Activated gamma-delta T cell treated with anti-CD3 and anti-CD28 coated beads, Interleukin-2, amount 50 U/mL, for 16 hours (primary cell): ENCODE results near the gene BRCA2.
"Not testable (repeated sequence)": the region's sequence is repeated elsewhere in the genome, so short reads cannot be mapped to it uniquely, and the experiment has no call there.

Experiments used
- DNase-seq: peaks from one replicate; pipeline ENCODE4 v3.0.0-alpha.2; 2020; ENCODE audit warnings: low read depth

Gene BRCA2

GRCh38 chr13:32310134-32310706, 5.1 kb upstream of the BRCA2 start:
- no peak for DNase-seq

GRCh38 chr13:32311188-32311897, 4.0 kb upstream of the BRCA2 start:
- DNase-seq, result no peak

DNA sequence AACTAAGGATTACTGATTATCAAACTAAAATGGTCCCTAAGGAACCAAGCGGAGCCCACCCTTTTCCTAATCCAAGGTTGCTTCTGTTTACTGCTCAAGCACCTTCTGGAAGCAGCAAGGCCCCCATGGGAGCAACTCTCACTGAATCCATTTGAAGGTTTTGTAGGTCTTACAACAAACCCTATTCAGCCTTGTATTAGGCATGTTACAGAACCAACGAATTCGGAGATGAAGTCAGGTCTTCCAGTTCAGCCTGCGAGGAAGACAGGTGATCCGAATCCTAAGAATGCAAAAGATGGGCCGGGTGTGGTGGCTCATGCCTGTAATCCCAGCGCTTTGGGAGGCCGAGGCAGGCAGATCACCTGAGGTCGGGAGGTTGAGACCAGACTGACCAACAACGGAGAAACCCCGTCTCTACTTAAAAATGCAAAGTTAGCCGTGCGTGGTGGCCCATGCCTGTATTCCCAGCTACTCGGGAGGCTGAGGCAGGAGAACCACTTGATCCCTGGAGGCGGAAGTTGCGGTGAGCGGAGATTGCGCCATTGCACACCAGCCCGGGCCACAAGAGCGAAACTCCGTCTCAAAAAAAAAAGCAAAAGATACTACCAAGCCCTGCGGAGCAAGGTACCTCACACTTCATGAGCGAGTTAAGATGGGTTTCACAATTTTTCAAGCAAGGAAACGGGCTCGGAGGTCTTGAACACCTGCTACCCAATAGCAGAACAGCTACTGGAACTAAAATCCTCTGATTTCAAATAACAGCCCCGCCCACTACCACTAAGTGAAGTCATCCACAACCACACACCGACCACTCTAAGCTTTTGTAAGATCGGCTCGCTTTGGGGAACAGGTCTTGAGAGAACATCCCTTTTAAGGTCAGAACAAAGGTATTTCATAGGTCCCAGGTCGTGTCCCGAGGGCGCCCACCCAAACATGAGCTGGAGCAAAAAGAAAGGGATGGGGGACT, 754 bp upstream of the BRCA2 start:
- DNase-seq, result peak; percentile 54

DNA sequence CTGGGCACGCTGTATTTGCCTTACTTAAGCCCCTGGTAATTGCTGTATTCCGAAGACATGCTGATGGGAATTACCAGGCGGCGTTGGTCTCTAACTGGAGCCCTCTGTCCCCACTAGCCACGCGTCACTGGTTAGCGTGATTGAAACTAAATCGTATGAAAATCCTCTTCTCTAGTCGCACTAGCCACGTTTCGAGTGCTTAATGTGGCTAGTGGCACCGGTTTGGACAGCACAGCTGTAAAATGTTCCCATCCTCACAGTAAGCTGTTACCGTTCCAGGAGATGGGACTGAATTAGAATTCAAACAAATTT, 676 bp downstream of the BRCA2 start:
- no peak for DNase-seq

DNA sequence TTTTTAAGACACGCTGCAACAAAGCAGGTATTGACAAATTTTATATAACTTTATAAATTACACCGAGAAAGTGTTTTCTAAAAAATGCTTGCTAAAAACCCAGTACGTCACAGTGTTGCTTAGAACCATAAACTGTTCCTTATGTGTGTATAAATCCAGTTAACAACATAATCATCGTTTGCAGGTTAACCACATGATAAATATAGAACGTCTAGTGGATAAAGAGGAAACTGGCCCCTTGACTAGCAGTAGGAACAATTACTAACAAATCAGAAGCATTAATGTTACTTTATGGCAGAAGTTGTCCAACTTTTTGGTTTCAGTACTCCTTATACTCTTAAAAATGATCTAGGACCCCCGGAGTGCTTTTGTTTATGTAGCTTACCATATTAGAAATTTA, 1.2 kb downstream of the BRCA2 start:
- no peak for DNase-seq

- no peak for DNase-seq
These were observed 2.6 kb downstream of the BRCA2 start for GRCh38 chr13:32317716-32318465.

DNA sequence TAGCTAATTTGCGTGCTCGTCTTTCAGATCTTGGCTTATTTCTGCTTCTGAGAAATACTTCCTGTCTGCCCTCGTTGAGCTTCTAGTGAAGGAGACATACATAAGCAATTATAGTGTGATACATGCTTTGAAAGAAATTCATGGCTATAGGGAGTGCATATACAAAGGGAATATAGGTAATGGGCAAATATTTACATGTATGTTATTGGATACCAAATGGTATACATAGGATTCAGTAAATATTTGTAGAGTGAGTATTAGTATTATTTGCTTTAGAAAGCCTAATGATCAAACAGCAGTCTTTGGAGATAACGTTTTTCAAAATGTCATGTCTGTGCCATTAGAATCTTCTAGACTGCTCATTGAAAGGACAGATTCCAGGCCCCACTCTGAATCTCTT, 5.2 kb downstream of the BRCA2 start:
- DNase-seq, result no peak

- no peak for DNase-seq
These were observed 8.6 kb downstream of the BRCA2 start for GRCh38 chr13:32323912-32324311.

DNA sequence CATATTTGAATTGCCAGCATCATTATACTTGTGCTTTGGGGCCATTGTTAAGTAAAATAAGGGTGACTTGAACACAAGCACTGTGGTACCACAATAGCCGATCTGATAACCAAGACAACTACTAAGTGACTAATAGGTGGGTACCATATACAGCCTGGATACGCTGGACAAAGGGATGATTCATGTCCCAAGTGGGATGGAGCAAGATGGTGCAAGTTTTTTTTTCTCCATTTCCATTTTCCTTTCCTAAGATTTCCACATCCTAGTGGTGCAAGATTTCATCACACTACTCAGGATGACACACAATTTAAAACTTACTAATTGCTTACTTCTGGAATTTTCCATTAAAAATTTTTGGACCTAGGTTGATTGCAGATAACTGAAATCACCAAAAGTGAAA, 15.1 kb downstream of the BRCA2 start:
- DNase-seq, result no peak

- no peak for DNase-seq
These were observed 19.4 kb downstream of the BRCA2 start for GRCh38 chr13:32334671-32335070.

DNA sequence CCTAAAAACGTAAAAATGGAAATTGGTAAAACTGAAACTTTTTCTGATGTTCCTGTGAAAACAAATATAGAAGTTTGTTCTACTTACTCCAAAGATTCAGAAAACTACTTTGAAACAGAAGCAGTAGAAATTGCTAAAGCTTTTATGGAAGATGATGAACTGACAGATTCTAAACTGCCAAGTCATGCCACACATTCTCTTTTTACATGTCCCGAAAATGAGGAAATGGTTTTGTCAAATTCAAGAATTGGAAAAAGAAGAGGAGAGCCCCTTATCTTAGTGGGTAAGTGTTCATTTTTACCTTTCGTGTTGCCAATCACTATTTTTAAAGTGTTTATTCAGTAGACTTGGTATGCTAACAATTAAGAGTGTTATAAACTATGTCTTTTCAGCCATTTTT, 25.6 kb downstream of the BRCA2 start:
- DNase-seq, result no peak

- DNase-seq, result no peak
These were observed 32.3 kb downstream of the BRCA2 start for GRCh38 chr13:32347651-32348050.

- DNase-seq, result not testable (repeated sequence)
These were observed 35.6 kb downstream of the BRCA2 start for GRCh38 chr13:32350839-32351441.

DNA sequence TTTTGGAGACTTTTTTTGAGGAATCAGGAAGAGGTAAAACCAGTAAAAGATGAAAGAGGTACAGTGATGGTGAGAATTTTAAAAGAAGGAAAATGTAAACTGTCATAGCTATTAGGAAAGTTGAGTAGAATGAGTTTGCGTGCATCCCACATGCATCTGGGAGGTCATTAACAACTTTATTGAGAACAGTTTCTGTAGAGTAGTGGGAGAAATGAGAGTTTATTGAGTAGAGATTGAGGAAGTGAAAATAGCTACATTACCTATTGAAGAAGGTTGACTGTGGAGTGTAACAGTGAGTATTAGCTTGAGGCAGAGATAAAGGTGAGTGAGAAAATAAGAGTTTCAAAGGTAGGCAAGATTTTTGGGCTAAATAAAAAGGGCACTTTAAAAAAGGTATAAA, 38.7 kb downstream of the BRCA2 start:
- DNase-seq, result no peak

DNA sequence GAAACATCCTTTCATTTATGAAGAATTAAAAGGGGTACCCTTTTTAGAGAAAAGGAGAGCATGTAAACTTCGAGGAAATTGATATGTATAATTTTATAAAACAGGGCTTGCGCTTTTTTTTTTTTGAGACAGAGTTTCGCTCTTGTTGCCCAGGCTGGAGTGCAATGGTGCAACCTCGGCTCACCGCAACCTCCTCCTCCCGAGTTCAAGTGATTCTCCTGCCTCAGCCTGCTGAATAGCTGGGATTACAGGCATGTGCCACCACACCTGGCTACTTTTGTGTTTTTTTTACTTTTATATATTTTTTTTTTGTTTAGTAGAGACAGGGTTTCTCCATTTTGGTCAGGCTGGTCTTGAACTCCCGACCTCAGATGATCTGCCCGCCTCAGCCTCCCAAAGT, 40.6 kb downstream of the BRCA2 start:
- not testable (repeated sequence) for DNase-seq

GRCh38 chr13:32362574-32362973, 47.3 kb downstream of the BRCA2 start:
- no peak for DNase-seq

DNA sequence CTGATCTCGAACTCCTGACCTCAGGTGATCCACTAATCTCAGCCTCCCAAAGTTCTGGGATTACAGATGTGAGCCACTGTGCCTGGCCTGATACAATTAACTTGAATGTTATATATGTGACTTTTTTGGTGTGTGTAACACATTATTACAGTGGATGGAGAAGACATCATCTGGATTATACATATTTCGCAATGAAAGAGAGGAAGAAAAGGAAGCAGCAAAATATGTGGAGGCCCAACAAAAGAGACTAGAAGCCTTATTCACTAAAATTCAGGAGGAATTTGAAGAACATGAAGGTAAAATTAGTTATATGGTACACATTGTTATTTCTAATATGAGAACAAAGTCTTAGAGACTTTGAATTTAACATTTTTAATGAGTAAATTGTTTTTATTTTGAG, 55.5 kb downstream of the BRCA2 start:
- DNase-seq, result no peak

DNA sequence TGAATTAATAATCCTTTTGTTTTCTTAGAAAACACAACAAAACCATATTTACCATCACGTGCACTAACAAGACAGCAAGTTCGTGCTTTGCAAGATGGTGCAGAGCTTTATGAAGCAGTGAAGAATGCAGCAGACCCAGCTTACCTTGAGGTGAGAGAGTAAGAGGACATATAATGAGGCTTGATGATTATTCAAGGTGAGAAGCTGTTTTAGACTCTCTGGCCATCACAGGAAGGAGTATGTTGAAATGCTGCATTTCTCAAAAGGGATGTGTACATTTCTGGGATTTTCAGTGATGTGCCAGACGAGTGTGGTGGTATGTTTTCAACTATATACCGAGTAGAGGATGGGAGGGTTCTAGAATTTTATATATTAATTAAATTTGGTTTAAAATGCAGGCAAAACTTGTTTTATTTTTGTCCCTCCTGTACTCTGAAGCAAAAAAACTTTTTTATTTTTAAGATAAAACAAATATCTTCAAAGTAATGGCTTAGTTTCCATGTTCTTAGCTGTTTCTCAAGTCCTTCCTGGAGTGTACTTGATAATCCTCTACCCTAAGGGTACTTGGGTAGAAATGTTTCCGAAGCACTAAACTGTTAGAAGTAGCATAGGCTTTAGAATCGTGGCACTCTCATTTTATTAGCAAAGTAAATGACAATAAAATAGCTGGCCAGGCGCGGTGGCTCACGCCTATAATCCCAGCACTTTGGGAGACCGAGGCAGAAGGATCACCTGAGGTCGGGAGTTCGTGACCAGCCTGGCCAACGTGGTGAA, 61.5 kb downstream of the BRCA2 start:
- DNase-seq, result no peak

- no peak for DNase-seq
These were observed 62.7 kb downstream of the BRCA2 start for GRCh38 chr13:32378012-32378411.

DNA sequence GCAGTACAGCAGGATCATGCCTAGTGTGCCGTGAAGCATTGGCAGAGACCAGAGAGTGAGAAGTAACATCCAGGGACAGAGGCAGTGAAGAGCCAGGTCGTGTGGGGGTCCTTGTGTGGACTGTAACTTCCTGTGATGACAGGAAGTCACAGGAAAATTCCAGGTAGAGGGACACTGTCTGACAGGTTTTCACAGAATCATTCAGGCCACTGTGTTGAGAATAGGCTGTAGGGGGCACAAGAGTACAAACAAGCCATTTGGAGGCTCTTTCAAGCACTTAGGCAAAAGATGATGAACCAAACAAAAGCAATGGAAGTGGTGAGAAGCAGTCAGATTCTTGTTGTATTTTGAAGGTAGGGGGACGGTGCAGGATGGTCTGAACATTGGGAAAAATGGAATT, 66.2 kb downstream of the BRCA2 start:
- no peak for DNase-seq
